H9 (cell line): ENCODE measurements around the gene NMUR1. TPM values are rescaled to one million over a fixed set of nuclear protein-coding genes. Genes with fewer than 3 reads are reported as not detected.
A peak's percentile ranks its signal among the peaks of the same experiment; 100 is the strongest.

Experiments
- DNase-seq: peaks from one replicate; pipeline ENCODE4 v3.0.0-alpha.2; 2017
- H2AFZ ChIP-seq: one replicate; pipeline ENCODE4 v1.6.1; 2013; ENCODE audit warnings: mild to moderate bottlenecking, low read length, control low read depth, moderate library complexity
- H2AK5ac ChIP-seq: 2 replicates; pipeline ENCODE4 v1.6.1; 2013; ENCODE audit warnings: low read length, control low read depth, mixed read lengths; ENCODE audit not compliant: insufficient read length
- H2BK120ac ChIP-seq: one replicate; pipeline ENCODE4 v1.6.1; 2013; ENCODE audit warnings: low read depth, mild to moderate bottlenecking, low read length, control low read depth, inconsistent platforms; ENCODE audit not compliant: poor library complexity, severe bottlenecking
- H2BK12ac ChIP-seq: 2 replicates; pipeline ENCODE4 v1.6.1; 2013; ENCODE audit warnings: low read length, control low read depth, mixed read lengths, low read depth; ENCODE audit not compliant: insufficient read length
- H2BK15ac ChIP-seq: 2 replicates; pipeline ENCODE4 v1.6.1; 2013; ENCODE audit warnings: low read depth, low read length, control low read depth
- H2BK20ac ChIP-seq: one replicate; pipeline ENCODE4 v1.6.1; 2013; ENCODE audit warnings: low read depth, mild to moderate bottlenecking, low read length, control low read depth, inconsistent platforms; ENCODE audit not compliant: poor library complexity, severe bottlenecking
- H2BK5ac ChIP-seq: 2 replicates; pipeline ENCODE4 v1.6.1; 2013; ENCODE audit warnings: low read length, control low read depth, mixed read lengths; ENCODE audit not compliant: insufficient read length
- H3K14ac ChIP-seq: 2 replicates; pipeline ENCODE4 v1.6.1; 2013; ENCODE audit warnings: low read length, control low read depth; ENCODE audit not compliant: insufficient read depth
- H3K18ac ChIP-seq: 2 replicates; pipeline ENCODE4 v1.6.1; 2013; ENCODE audit warnings: low read depth, mild to moderate bottlenecking, mixed read lengths, low read length, control low read depth; ENCODE audit not compliant: insufficient read length
- H3K23ac ChIP-seq: 2 replicates; pipeline ENCODE4 v1.6.1; 2013; ENCODE audit warnings: low read length, control low read depth, mixed read lengths, low read depth; ENCODE audit not compliant: insufficient read length
- H3K23me2 ChIP-seq: 2 replicates; pipeline ENCODE4 v1.6.1; 2013; ENCODE audit warnings: low read depth, mild to moderate bottlenecking, mixed read lengths, low read length, control low read depth; ENCODE audit not compliant: insufficient read length, poor library complexity, severe bottlenecking
- H3K27ac ChIP-seq: 2 replicates; pipeline ENCODE4 v1.5.1; 2013; ENCODE audit warnings: low read length, control low read depth, mixed read lengths, low read depth; ENCODE audit not compliant: insufficient read length
- H3K27me3 ChIP-seq: 2 replicates; pipeline ENCODE4 v1.6.1; 2013; ENCODE audit warnings: low read length, control low read depth, inconsistent platforms; ENCODE audit not compliant: insufficient read depth
- H3K4ac ChIP-seq: 2 replicates; pipeline ENCODE4 v1.6.1; 2013; ENCODE audit warnings: low read depth, mild to moderate bottlenecking, control low read depth, inconsistent platforms, low read length, moderate library complexity
- H3K4me1 ChIP-seq: 2 replicates; pipeline ENCODE4 v1.6.1; 2013; ENCODE audit warnings: low read length, control low read depth, inconsistent platforms; ENCODE audit not compliant: insufficient read depth
- H3K4me2 ChIP-seq: 2 replicates; pipeline ENCODE4 v1.6.1; 2013; ENCODE audit warnings: low read length, control low read depth, mixed read lengths; ENCODE audit not compliant: insufficient read length, insufficient read depth
- H3K56ac ChIP-seq: 2 replicates; pipeline ENCODE4 v1.6.1; 2013; ENCODE audit warnings: low read depth, mild to moderate bottlenecking, mixed read lengths, low read length, control low read depth; ENCODE audit not compliant: insufficient read length
- H3K79me1 ChIP-seq: 2 replicates; pipeline ENCODE4 v1.6.1; 2013; ENCODE audit warnings: low read depth, mild to moderate bottlenecking, moderate library complexity, low read length, control low read depth, inconsistent platforms; ENCODE audit not compliant: insufficient read depth, poor library complexity, severe bottlenecking
- H3K79me2 ChIP-seq: 2 replicates; pipeline ENCODE4 v1.6.1; 2013; ENCODE audit warnings: low read length, control low read depth, inconsistent platforms; ENCODE audit not compliant: insufficient read depth
- H3K9ac ChIP-seq: 2 replicates; pipeline ENCODE4 v1.6.1; 2013; ENCODE audit warnings: low read length, control low read depth, mixed read lengths; ENCODE audit not compliant: insufficient read length; ENCODE audit errors: extremely low read depth
- H3K9me3 ChIP-seq: one replicate; pipeline ENCODE4 v1.6.1; 2013; ENCODE audit warnings: low read depth, low read length, inconsistent platforms; ENCODE audit not compliant: control insufficient read depth
- H3T11ph ChIP-seq: one replicate; pipeline ENCODE4 v1.6.1; 2013; ENCODE audit warnings: mild to moderate bottlenecking, low read length, control low read depth, inconsistent platforms
- H4K20me1 ChIP-seq: one replicate; pipeline ENCODE4 v1.6.1; 2013; ENCODE audit not compliant: control insufficient read depth, insufficient read length, insufficient read depth
- H4K5ac ChIP-seq: 2 replicates; pipeline ENCODE4 v1.6.1; 2013; ENCODE audit warnings: low read depth, mild to moderate bottlenecking, mixed read lengths, low read length, control low read depth; ENCODE audit not compliant: insufficient read length
- H4K8ac ChIP-seq: replicated peaks from 2 replicates; pipeline ENCODE4 v1.6.1; 2013; ENCODE audit warnings: low read length, control low read depth, mixed read lengths, low read depth; ENCODE audit not compliant: insufficient read length
- H4K91ac ChIP-seq: 2 replicates; pipeline ENCODE4 v1.6.1; 2013; ENCODE audit warnings: low read depth, mild to moderate bottlenecking, moderate library complexity, mixed read lengths, low read length, control low read depth; ENCODE audit not compliant: insufficient read length
- H3K27ac Mint-ChIP-seq, 3 experiments: 2 replicates in 2 of 3; 3 replicates in 1 of 3; pipeline ENCODE4 v1.8.0; 2020 to 2021; ENCODE audit warnings: mixed read lengths in 3 of 3, mild to moderate bottlenecking in 1 of 3, moderate library complexity in 1 of 3
- H3K27me3 Mint-ChIP-seq: 2 replicates; pipeline ENCODE4 v1.8.0; 2021; ENCODE audit warnings: low read depth, mild to moderate bottlenecking, moderate library complexity, mixed read lengths
- H3K36me3 Mint-ChIP-seq, 3 experiments: 2 replicates in 2 of 3; 3 replicates in 1 of 3; pipeline ENCODE4 v1.8.0; 2020 to 2021; ENCODE audit warnings: low read depth in 3 of 3, mixed read lengths in 3 of 3; ENCODE audit not compliant: insufficient read depth in 1 of 3
- H3K4me1 Mint-ChIP-seq, 2 experiments: 2 replicates each; pipeline ENCODE4 v1.8.0; 2020; ENCODE audit warnings: mixed read lengths in 2 of 2
- H3K4me3 Mint-ChIP-seq, 2 experiments: 2 replicates in 1 of 2; 3 replicates in 1 of 2; pipeline ENCODE4 v1.8.0; 2020 to 2021; ENCODE audit warnings: mild to moderate bottlenecking in 2 of 2, mixed read lengths in 2 of 2, moderate library complexity in 1 of 2
- H3K9me3 Mint-ChIP-seq, 2 experiments: 2 replicates in 1 of 2; 3 replicates in 1 of 2; pipeline ENCODE4 v1.8.0; 2020; ENCODE audit warnings: mild to moderate bottlenecking in 2 of 2, mixed read lengths in 2 of 2, moderate library complexity in 1 of 2
- WGBS: extraction: QIAGEN DNeasy Blood & Tissue Kit; methylation state at CpG from one replicate; pipeline ENCODE4 v1.1.7; 2013; ENCODE audit warnings: missing lambda C conversion rate, low lambda C conversion rate, mixed read lengths; ENCODE audit not compliant: insufficient read length; ENCODE audit errors: extremely low coverage; 5-methylcytosine and 5-hydroxymethylcytosine counted together
- total RNA-seq: library from RNA; stranded (reverse); gene quantifications from 2 replicates; pipeline ENCODE4 v1.2.1, GENCODE V29; 2021
- TF ChIP-seq, protein P1 (sequence below): fragments of 200-600 bp; sonication (generic); conservative IDR thresholded peaks from 3 replicates; pipeline ENCODE4 v1.8.0; 2021; ENCODE audit warnings: antibody characterized with exemption, mild to moderate bottlenecking

The NMUR1 gene
- total RNA-seq, 1 experiment from 2014 or later, result 0.20 TPM

DNA sequence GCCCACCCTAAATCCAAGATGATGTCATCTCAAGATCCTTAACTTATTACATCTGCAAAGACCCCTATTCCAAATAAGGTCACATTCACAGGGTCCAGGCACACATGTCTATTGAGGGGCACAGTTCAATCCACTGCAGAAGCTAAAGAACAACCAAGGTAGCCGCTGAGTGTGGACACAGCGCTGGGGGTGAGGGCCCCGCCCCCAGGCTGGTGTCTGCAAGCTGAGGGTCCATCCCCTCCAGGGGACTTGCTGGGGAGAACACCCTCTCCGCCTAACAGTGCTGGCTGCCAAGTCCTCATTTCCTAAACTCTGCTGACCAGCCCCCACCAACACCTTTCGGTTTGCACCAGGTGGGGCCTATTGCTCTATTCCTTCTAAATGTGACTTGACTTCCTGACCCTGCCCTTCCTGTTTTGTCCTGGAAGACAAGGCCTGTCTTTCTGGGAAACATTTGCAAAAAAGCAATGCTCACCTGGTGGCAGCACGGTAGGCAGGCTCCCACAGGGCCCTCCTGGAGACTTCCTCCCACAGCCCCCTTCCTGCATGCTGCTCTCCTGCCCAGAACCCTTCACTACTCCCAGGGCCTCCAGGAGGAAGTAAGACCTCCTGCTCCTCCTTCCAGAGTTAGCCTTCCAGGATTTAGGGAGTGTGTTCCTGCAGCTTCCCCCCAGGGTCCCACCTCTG is 38.0 kb upstream of the NMUR1 start:
- peaks cover 22 to 25% of the 10 kb centered on the region in 2 experiments for H3K9me3 Mint-ChIP-seq
- no peak overlapping the region for H3K9ac ChIP-seq
- H4K5ac ChIP-seq, result no peak overlapping the region
- peaks cover 8% of the 10 kb centered on the region; the same call in 1 of the 2 replicates for H3K4me1 ChIP-seq
- H2AFZ ChIP-seq, result no peak overlapping the region
- H3K18ac ChIP-seq, result peak overlapping the region; percentile 70
- no CpG with 5 or more reads among the region's 6 CpGs for WGBS
- H3K79me1 ChIP-seq, result no peaks in the 10 kb centered on the region
- no peak overlapping the region for H2BK15ac ChIP-seq
- no peak overlapping the region for H3K23ac ChIP-seq
- no peak overlapping the region for H2BK5ac ChIP-seq
- no peak for DNase-seq
- no peak overlapping the region for H3T11ph ChIP-seq
- H3K9me3 ChIP-seq, result no peaks in the 10 kb centered on the region
- H3K4me3 Mint-ChIP-seq, result no peak overlapping the region; a peak in 1 of 5 replicates
- H3K27me3 Mint-ChIP-seq, result no peaks in the 10 kb centered on the region
- no peak overlapping the region for H2BK12ac ChIP-seq
- H2BK20ac ChIP-seq, result no peak overlapping the region
- H3K23me2 ChIP-seq, result peaks cover 2% of the 10 kb centered on the region
- H3K4me1 Mint-ChIP-seq, result peaks cover 41 to 44% of the 10 kb centered on the region in 2 experiments
- no peak overlapping the region for H3K27ac ChIP-seq
- TF ChIP-seq, protein P1, sequence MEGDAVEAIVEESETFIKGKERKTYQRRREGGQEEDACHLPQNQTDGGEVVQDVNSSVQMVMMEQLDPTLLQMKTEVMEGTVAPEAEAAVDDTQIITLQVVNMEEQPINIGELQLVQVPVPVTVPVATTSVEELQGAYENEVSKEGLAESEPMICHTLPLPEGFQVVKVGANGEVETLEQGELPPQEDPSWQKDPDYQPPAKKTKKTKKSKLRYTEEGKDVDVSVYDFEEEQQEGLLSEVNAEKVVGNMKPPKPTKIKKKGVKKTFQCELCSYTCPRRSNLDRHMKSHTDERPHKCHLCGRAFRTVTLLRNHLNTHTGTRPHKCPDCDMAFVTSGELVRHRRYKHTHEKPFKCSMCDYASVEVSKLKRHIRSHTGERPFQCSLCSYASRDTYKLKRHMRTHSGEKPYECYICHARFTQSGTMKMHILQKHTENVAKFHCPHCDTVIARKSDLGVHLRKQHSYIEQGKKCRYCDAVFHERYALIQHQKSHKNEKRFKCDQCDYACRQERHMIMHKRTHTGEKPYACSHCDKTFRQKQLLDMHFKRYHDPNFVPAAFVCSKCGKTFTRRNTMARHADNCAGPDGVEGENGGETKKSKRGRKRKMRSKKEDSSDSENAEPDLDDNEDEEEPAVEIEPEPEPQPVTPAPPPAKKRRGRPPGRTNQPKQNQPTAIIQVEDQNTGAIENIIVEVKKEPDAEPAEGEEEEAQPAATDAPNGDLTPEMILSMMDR, result no peak
- H2AK5ac ChIP-seq, result no peak overlapping the region
- H3K27ac Mint-ChIP-seq, result peak overlapping the region; percentile 77 to 96 (median 95); a peak in 6 of 7 replicates
- H3K36me3 Mint-ChIP-seq, result peaks cover 1 to 29% (median 5%) of the 10 kb centered on the region in 3 experiments; a peak in 4 of 7 replicates
- H2BK120ac ChIP-seq, result no peak overlapping the region
- peak overlapping the region; percentile 14 for H4K91ac ChIP-seq
- no peak overlapping the region for H3K4me2 ChIP-seq
- no peak overlapping the region for H3K4ac ChIP-seq
- no peak overlapping the region for H3K56ac ChIP-seq
- no peaks in the 10 kb centered on the region for H4K20me1 ChIP-seq
- no peaks in the 10 kb centered on the region for H3K27me3 ChIP-seq
- H3K79me2 ChIP-seq, result no peaks in the 10 kb centered on the region
- H4K8ac ChIP-seq, result no peak overlapping the region
- H3K14ac ChIP-seq, result peak overlapping the region; percentile 37; the same call in 1 of the 2 replicates
